ENCODE results near the gene PLXNB3. TPM values are rescaled to one million over a fixed set of nuclear protein-coding genes. Genes with fewer than 3 reads are reported as not detected.

PLXNB3 gene
- total RNA-seq, 1 donor from 2014 or later: not detected

- Mint-ChIP-seq H3K27ac (no peak overlapping the region), H3K36me3 (ENCODE audit: low read depth) (no peaks in the 10 kb centered on the region), H3K9me3 (no peaks in the 10 kb centered on the region), H3K4me1 (peaks cover 12% of the 10 kb centered on the region), H3K27me3 (no peaks in the 10 kb centered on the region), H3K4me3 (no peak overlapping the region)
- TF ChIP-seq CTCF (IDR thresholded peaks at IDR 0.05): no peak
- ATAC-seq (ENCODE audit: low read depth) (no peak), DNase-seq (no peak)
- intact Hi-C loops (cut with micrococcal nuclease): loop anchor here (10.0 kb wide), 2 partner anchors 83 to 823 kb away; partner anchors contain the start of gene SLC6A8
- POLR2A ChIA-PET: interaction anchor here (1.0 kb wide), 1 partner anchor 158 kb away, joined by 3 read pairs; no protein-coding TSS in a partner anchor
- CTCF ChIA-PET: no interaction called here
Observed at GRCh38 chrX:153767674-153768055, 3.6 kb downstream of the PLXNB3 start.

- TF ChIP-seq CTCF (IDR thresholded peaks at IDR 0.05): no peak
- Mint-ChIP-seq H3K27me3 (no peaks in the 10 kb centered on the region), H3K36me3 (ENCODE audit: low read depth) (no peaks in the 10 kb centered on the region), H3K4me1 (peaks cover 12% of the 10 kb centered on the region), H3K27ac (no peak overlapping the region), H3K4me3 (no peak overlapping the region), H3K9me3 (no peaks in the 10 kb centered on the region)
- POLR2A ChIA-PET: no interaction called here
- intact Hi-C loops (cut with micrococcal nuclease): loop anchor here (10.0 kb wide), 2 partner anchors 84 to 824 kb away; partner anchors contain the start of gene SLC6A8
- DNase-seq (no peak), ATAC-seq (ENCODE audit: low read depth) (no peak)
- CTCF ChIA-PET: interaction anchor here (0.6 kb wide), 1 partner anchor 81 kb away, joined by 3 read pairs; the partner anchor contains the start of gene SLC6A8
Observed at GRCh38 chrX:153768311-153769157, 4.5 kb downstream of the PLXNB3 start.

GRCh38 chrX:153769158-153769864 is 5.3 kb downstream of the PLXNB3 start:
- ATAC-seq (ENCODE audit: low read depth) (no peak), DNase-seq (no peak)
- Mint-ChIP-seq H3K36me3 (ENCODE audit: low read depth) (no peaks in the 10 kb centered on the region), H3K4me3 (no peak overlapping the region), H3K4me1 (peaks cover 8% of the 10 kb centered on the region), H3K9me3 (no peaks in the 10 kb centered on the region), H3K27ac (no peak overlapping the region), H3K27me3 (no peaks in the 10 kb centered on the region)
- ChIA-PET CTCF (no interaction called here), POLR2A (no interaction called here)
- intact Hi-C loops (cut with micrococcal nuclease): loop anchor here (10.0 kb wide), 2 partner anchors 85 to 825 kb away; partner anchors contain the start of gene SLC6A8
- no peak for TF ChIP-seq CTCF (IDR thresholded peaks at IDR 0.05)

GRCh38 chrX:153769865-153770600 is 6.0 kb downstream of the PLXNB3 start:
- intact Hi-C loops (cut with micrococcal nuclease): loop anchor here (10.0 kb wide), 2 partner anchors 85 to 825 kb away; partner anchors contain the start of gene SLC6A8
- Mint-ChIP-seq H3K4me1 (peaks cover 8% of the 10 kb centered on the region), H3K36me3 (ENCODE audit: low read depth) (no peaks in the 10 kb centered on the region), H3K27me3 (no peaks in the 10 kb centered on the region), H3K9me3 (no peaks in the 10 kb centered on the region), H3K4me3 (no peak overlapping the region), H3K27ac (no peak overlapping the region)
- TF ChIP-seq CTCF (IDR thresholded peaks at IDR 0.05): no peak
- ATAC-seq (ENCODE audit: low read depth) (no peak), DNase-seq (no peak)
- ChIA-PET CTCF (no interaction called here), POLR2A (no interaction called here)
